B cell (primary cell): ENCODE measurements around the gene ST6GALNAC3. TPM values are rescaled to one million over a fixed set of nuclear protein-coding genes. Genes with fewer than 3 reads are reported as not detected.

ENCODE experiments used
- ATAC-seq: fragments of 200-7000 bp; cut with Tn5 transposase; one replicate; pipeline ENCODE4 v1.10.0; 2021; ENCODE audit warnings: low read depth, mild to moderate bottlenecking, moderate number of reproducible peaks, moderate library complexity
- CTCF ChIA-PET: fragments of 350-600 bp; sonication (Branson Sonifier 250); formaldehyde crosslinking; loops from one replicate; lab custom pipeline; 2021; ENCODE audit warnings: antibody characterized with exemption, inconsistent platforms; lab: Charles Lee
- POLR2A ChIA-PET: fragments of 350-600 bp; sonication (Branson Sonifier 250); formaldehyde crosslinking; loops from one replicate; lab custom pipeline; 2021; ENCODE audit warnings: antibody characterized with exemption; lab: Charles Lee
- DNase-seq: peaks from one replicate; pipeline ENCODE4 v3.0.0; 2013
- H2AFZ ChIP-seq: 2 replicates; pipeline ENCODE4 v1.6.1; 2012; ENCODE audit warnings: mild to moderate bottlenecking, low read depth, low read length; ENCODE audit not compliant: insufficient read depth, poor library complexity, severe bottlenecking
- H3K27ac ChIP-seq, 2 donors: 1 replicate in 1 of 2; 2 replicates in 1 of 2; pipeline ENCODE4 v1.5.1; 2012 to 2013; ENCODE audit warnings: low read length in 2 of 2, mild to moderate bottlenecking in 2 of 2, moderate library complexity in 1 of 2
- H3K27me3 ChIP-seq, 4 experiments: fragments of 200-600 bp in 1 of 4; sonication (generic) in 1 of 4; replicated peaks in 1 of 4; 1 replicate in 2 of 4; 2 replicates in 2 of 4; pipeline versions ENCODE4 v1.6.1 to v1.7.0; 2013 to 2016; ENCODE audit warnings: low read length in 3 of 4, mild to moderate bottlenecking in 2 of 4, mixed read lengths in 1 of 4, moderate library complexity in 1 of 4; ENCODE audit not compliant: insufficient read depth in 4 of 4, control insufficient read depth in 3 of 4; ENCODE audit errors: control extremely low read depth in 1 of 4
- H3K36me3 ChIP-seq, 2 experiments: replicated peaks in 1 of 2; 1 replicate in 1 of 2; 2 replicates in 1 of 2; pipeline versions ENCODE4 v1.6.1 to v1.7.1; 2013; ENCODE audit warnings: low read length in 1 of 2; ENCODE audit not compliant: insufficient read depth in 2 of 2, control insufficient read depth in 1 of 2; ENCODE audit errors: control extremely low read depth in 1 of 2, extremely low read depth in 1 of 2
- H3K4me1 ChIP-seq, 2 donors: fragments of 200-600 bp in 1 of 2; sonication (generic) in 1 of 2; 1 replicate in 1 of 2; 2 replicates in 1 of 2; pipeline versions ENCODE4 v1.5.1 to v1.6.1; 2013 to 2017; ENCODE audit warnings: low read length in 2 of 2; ENCODE audit not compliant: control insufficient read depth in 2 of 2, insufficient read depth in 2 of 2
- H3K4me2 ChIP-seq: replicated peaks from 2 replicates; pipeline ENCODE3; 2012; ENCODE audit warnings: mild to moderate bottlenecking, low read depth, low read length; ENCODE audit not compliant: poor library complexity, severe bottlenecking
- H3K4me3 ChIP-seq, 5 experiments: fragments of 200-600 bp in 1 of 5; sonication (generic) in 1 of 5; 1 replicate in 3 of 5; 2 replicates in 2 of 5; pipeline versions ENCODE4 v1.5.1 to v1.7.0; 2011 to 2016; ENCODE audit warnings: low read length in 4 of 5, mild to moderate bottlenecking in 4 of 5, low read depth in 2 of 5, control low read depth in 1 of 5, moderate library complexity in 1 of 5; ENCODE audit not compliant: insufficient read depth in 1 of 5; ENCODE audit errors: control extremely low read depth in 1 of 5, extremely low read depth in 1 of 5
- H3K79me2 ChIP-seq: fragments of 200-600 bp; sonication (generic); one replicate; pipeline ENCODE4 v1.6.0; 2016; ENCODE audit warnings: low read length; ENCODE audit not compliant: control insufficient read depth, insufficient read depth
- H3K9ac ChIP-seq: fragments of 200-600 bp; sonication (generic); 2 replicates; pipeline ENCODE4 v1.6.1; 2017; ENCODE audit warnings: mild to moderate bottlenecking, low read length, moderate library complexity
- H3K9me3 ChIP-seq, 3 donors: one replicate each; pipeline versions ENCODE4 v1.6.1 to v1.7.1; 2013; ENCODE audit warnings: low read length in 2 of 3; ENCODE audit not compliant: control insufficient read depth in 2 of 3, insufficient read depth in 1 of 3; ENCODE audit errors: control extremely low read depth in 1 of 3
- H4K20me1 ChIP-seq: 2 replicates; pipeline ENCODE4 v1.6.0; 2012; ENCODE audit warnings: mild to moderate bottlenecking, low read length; ENCODE audit not compliant: insufficient read depth, control insufficient read depth, poor library complexity, severe bottlenecking
- H3K27ac Mint-ChIP-seq: one replicate; pipeline ENCODE4 v1.8.0; 2021; ENCODE audit warnings: mixed read lengths
- H3K27me3 Mint-ChIP-seq: one replicate; pipeline ENCODE4 v1.8.0; 2021; ENCODE audit warnings: mixed read lengths
- H3K4me1 Mint-ChIP-seq: one replicate; pipeline ENCODE4 v1.8.0; 2021; ENCODE audit warnings: mixed read lengths
- H3K4me3 Mint-ChIP-seq: one replicate; pipeline ENCODE4 v1.8.0; 2021; ENCODE audit warnings: mixed read lengths
- H3K9me3 Mint-ChIP-seq: one replicate; pipeline ENCODE4 v1.8.0; 2022; ENCODE audit warnings: mixed read lengths; ENCODE audit not compliant: insufficient read depth
- CTCF ChIP-seq: fragments of 200-600 bp; IDR thresholded peaks from one replicate; pipeline ENCODE4 v1.8.0; 2022; ENCODE audit warnings: antibody characterized with exemption, mild to moderate bottlenecking
- EZH2 ChIP-seq: IDR thresholded peaks from 2 replicates; pipeline ENCODE4 v1.6.1; 2012; ENCODE audit warnings: borderline replicate concordance, low read depth, mild to moderate bottlenecking, moderate library complexity, low read length; ENCODE audit not compliant: insufficient read depth, poor library complexity, severe bottlenecking
- WGBS: methylation state at CpG from one replicate; pipeline ENCODE4 v1.1.5; 2013; ENCODE audit warnings: missing lambda C conversion rate; ENCODE audit not compliant: insufficient coverage; 5-methylcytosine and 5-hydroxymethylcytosine counted together
- intact Hi-C: fragments of 100-400 bp; cut with micrococcal nuclease; formaldehyde crosslinking; loops from one replicate; pipeline ENCODE4 v1.10.0; 2022
- polyA plus RNA-seq: library from polyadenylated mRNA; depleted of rRNA; stranded (reverse); fragments of >200 nt; gene quantifications from 2 replicates; pipeline ENCODE4 v1.2.3, GENCODE V29; 2012
- total RNA-seq, 2 donors: library from RNA; stranded (reverse); fragments of 120-200 nt in 1 of 2; gene quantifications; 1 replicate in 1 of 2; 2 replicates in 1 of 2; pipeline versions ENCODE4 v1.2.3 to v1.2.4, GENCODE V29; 2013 to 2022

The ST6GALNAC3 gene
- total and polyA plus RNA-seq, 2 donors (not counting 1 experiment from before 2014, with no cell fraction given), result 3.0 to 17.3 TPM

- ChIA-PET CTCF (no interaction called here), POLR2A (no interaction called here)
- Mint-ChIP-seq H3K27ac (no peak overlapping the region), H3K9me3 (no peaks in the 10 kb centered on the region), H3K27me3 (no peaks in the 10 kb centered on the region), H3K4me1 (peaks cover 23% of the 10 kb centered on the region), H3K4me3 (no peak overlapping the region)
- Histone ChIP-seq H3K27ac (no peak overlapping the region), H3K4me1 (peaks cover 6 to 22% of the 10 kb centered on the region in 2 donors), H3K27me3 (no peaks in the 10 kb centered on the region), H3K9me3 (no peaks in the 10 kb centered on the region), H3K4me2 (no peak overlapping the region), H3K36me3 (no peaks in the 10 kb centered on the region), H3K9ac (no peak overlapping the region), H4K20me1 (no peaks in the 10 kb centered on the region), H3K79me2 (peaks cover under 1% of the 10 kb centered on the region), H2AFZ (no peak overlapping the region), H3K4me3 (no peak overlapping the region)
- no peak for TF ChIP-seq EZH2
- no peak for TF ChIP-seq CTCF
- WGBS, result no CpG with 5 or more reads among the region's 1 CpG
- intact Hi-C loops, result no loop called here
- no peak for ATAC-seq
- DNase-seq, result no peak
Measured at GRCh38 chr1:76225526-76225925, 151.0 kb downstream of the ST6GALNAC3 start.

GRCh38 chr1:76227621-76228020, 153.1 kb downstream of the ST6GALNAC3 start:
- Mint-ChIP-seq H3K27ac (no peak overlapping the region), H3K27me3 (no peaks in the 10 kb centered on the region), H3K4me3 (no peak overlapping the region), H3K4me1 (peaks cover 28% of the 10 kb centered on the region), H3K9me3 (no peaks in the 10 kb centered on the region)
- TF ChIP-seq EZH2, result no peak
- no peak for TF ChIP-seq CTCF
- H3K36me3 ChIP-seq, result no peaks in the 10 kb centered on the region
- no peaks in the 10 kb centered on the region for H3K27me3 ChIP-seq
- H3K79me2 ChIP-seq, result no peaks in the 10 kb centered on the region
- no peak overlapping the region for H3K27ac ChIP-seq
- peaks cover 10 to 23% of the 10 kb centered on the region in 2 donors for H3K4me1 ChIP-seq
- no peak overlapping the region for H3K9ac ChIP-seq
- POLR2A ChIA-PET, result no interaction called here
- no peaks in the 10 kb centered on the region for H3K9me3 ChIP-seq
- intact Hi-C loops, result no loop called here
- H4K20me1 ChIP-seq, result no peaks in the 10 kb centered on the region
- peak overlapping the region; percentile 1 for H3K4me2 ChIP-seq
- DNase-seq (no peak), ATAC-seq (no peak)
- CTCF ChIA-PET, result interaction anchor here (1.5 kb wide), 1 partner anchor 9 kb away, joined by 4 read pairs; no protein-coding TSS in a partner anchor
- no CpG with 5 or more reads among the region's 3 CpGs for WGBS
- H3K4me3 ChIP-seq, result no peak overlapping the region
- H2AFZ ChIP-seq, result no peak overlapping the region
